ENCODE results near the gene SIAH3. TPM values are rescaled to one million over a fixed set of nuclear protein-coding genes. Genes with fewer than 3 reads are reported as not detected.

The SIAH3 gene
- total RNA-seq, 2 experiments from 2014 or later = 1.3 to 1.6 TPM

DNA sequence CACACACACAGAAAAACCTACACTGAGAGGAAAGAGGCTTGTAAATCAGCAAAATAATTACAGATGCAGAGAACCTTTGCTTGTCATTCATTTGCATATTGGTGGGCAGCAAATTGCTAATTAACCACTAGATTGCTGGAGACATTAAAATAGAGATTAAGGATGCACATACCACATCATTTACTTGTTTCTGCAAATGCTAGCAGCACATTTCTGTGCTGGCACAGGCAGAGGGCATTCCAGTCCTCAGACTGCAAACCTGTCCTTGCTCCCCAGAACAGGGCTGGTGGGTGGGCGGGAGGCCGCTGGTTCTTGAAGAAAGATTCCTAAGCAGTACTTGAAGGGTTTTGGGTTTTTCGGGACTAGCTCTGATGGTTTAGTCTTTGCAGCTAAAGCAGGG lies 941 bp upstream of the SIAH3 start:
- ATAC-seq (ENCODE audit: poor library complexity) (no peak), DNase-seq (no peak)
- TF ChIP-seq, protein P1, sequence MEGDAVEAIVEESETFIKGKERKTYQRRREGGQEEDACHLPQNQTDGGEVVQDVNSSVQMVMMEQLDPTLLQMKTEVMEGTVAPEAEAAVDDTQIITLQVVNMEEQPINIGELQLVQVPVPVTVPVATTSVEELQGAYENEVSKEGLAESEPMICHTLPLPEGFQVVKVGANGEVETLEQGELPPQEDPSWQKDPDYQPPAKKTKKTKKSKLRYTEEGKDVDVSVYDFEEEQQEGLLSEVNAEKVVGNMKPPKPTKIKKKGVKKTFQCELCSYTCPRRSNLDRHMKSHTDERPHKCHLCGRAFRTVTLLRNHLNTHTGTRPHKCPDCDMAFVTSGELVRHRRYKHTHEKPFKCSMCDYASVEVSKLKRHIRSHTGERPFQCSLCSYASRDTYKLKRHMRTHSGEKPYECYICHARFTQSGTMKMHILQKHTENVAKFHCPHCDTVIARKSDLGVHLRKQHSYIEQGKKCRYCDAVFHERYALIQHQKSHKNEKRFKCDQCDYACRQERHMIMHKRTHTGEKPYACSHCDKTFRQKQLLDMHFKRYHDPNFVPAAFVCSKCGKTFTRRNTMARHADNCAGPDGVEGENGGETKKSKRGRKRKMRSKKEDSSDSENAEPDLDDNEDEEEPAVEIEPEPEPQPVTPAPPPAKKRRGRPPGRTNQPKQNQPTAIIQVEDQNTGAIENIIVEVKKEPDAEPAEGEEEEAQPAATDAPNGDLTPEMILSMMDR (IDR thresholded peaks at IDR 0.05) = no peak
- no peak overlapping the region for H3K27ac ChIP-seq (ENCODE audit: low read depth in 1 of 2, low read length in 2 of 2)
- intact Hi-C loops (cut with DNase I, micrococcal nuclease) = no loop called here
- H3K4me1 ChIP-seq (ENCODE audit: insufficient read depth, low read length) = peaks cover 33% of the 10 kb centered on the region
- H3K4me3 Mint-ChIP-seq = no peak overlapping the region
- no peaks in the 10 kb centered on the region for H3K27me3 ChIP-seq (ENCODE audit: control insufficient read depth in 1 of 2, insufficient read depth in 2 of 2, low read length in 2 of 2)
- H3K27me3 Mint-ChIP-seq = no peaks in the 10 kb centered on the region
- ChIA-PET POLR2A (no interaction called here), CTCF (no interaction called here)
- H3K4me3 ChIP-seq (ENCODE audit: low read length) = no peak overlapping the region
- no peak overlapping the region for H3K27ac Mint-ChIP-seq
- H3K9me3 Mint-ChIP-seq = peaks cover 4% of the 10 kb centered on the region
- H3K36me3 Mint-ChIP-seq (ENCODE audit: low read depth) = no peaks in the 10 kb centered on the region
- no peaks in the 10 kb centered on the region for H3K36me3 ChIP-seq (ENCODE audit: insufficient read depth, low read length)
- H3K9me3 ChIP-seq (ENCODE audit: control insufficient read depth in 1 of 2, insufficient read depth in 1 of 2, low read length in 2 of 2) = no peaks in the 10 kb centered on the region
- H3K4me1 Mint-ChIP-seq (ENCODE audit: low read depth) = peaks cover 45% of the 10 kb centered on the region

DNA sequence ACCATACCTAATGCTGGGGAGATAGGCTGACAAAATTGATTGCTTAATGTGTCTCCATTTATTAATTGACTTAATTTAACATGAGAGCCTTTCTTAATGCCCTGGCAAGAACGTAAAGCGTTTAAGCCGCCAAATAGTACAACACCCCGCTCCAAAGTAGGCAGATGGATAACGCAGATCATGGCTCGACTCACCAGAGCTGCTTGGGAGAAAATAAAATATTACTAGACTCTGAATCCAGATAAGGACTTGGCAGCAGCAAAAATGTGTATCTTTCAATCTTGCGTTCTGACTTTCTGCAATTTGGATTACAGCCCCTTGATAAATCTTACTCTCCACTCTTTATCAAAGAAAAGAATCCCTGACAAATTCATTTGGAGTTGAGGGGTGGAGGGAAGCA lies 403 bp upstream of the SIAH3 start:
- Mint-ChIP-seq H3K4me3 (peak overlapping the region; percentile 85), H3K27me3 (no peaks in the 10 kb centered on the region), H3K4me1 (ENCODE audit: low read depth) (peaks cover 50% of the 10 kb centered on the region), H3K9me3 (peaks cover 4% of the 10 kb centered on the region), H3K36me3 (ENCODE audit: low read depth) (no peaks in the 10 kb centered on the region), H3K27ac (peak overlapping the region; percentile 61)
- ChIA-PET CTCF (no interaction called here), POLR2A (no interaction called here)
- ATAC-seq (ENCODE audit: poor library complexity) = no peak
- no peak for DNase-seq
- Histone ChIP-seq H3K36me3 (ENCODE audit: insufficient read depth, low read length) (no peaks in the 10 kb centered on the region), H3K9me3 (ENCODE audit: control insufficient read depth in 1 of 2, insufficient read depth in 1 of 2, low read length in 2 of 2) (no peaks in the 10 kb centered on the region), H3K27me3 (ENCODE audit: control insufficient read depth in 1 of 2, insufficient read depth in 2 of 2, low read length in 2 of 2) (no peaks in the 10 kb centered on the region), H3K27ac (ENCODE audit: low read depth in 1 of 2, low read length in 2 of 2) (no peak overlapping the region), H3K4me3 (ENCODE audit: low read length) (no peak overlapping the region), H3K4me1 (ENCODE audit: insufficient read depth, low read length) (peaks cover 39% of the 10 kb centered on the region)
- TF ChIP-seq, protein P1 (IDR thresholded peaks at IDR 0.05) = no peak
- intact Hi-C loops (cut with DNase I, micrococcal nuclease) = no loop called here

DNA sequence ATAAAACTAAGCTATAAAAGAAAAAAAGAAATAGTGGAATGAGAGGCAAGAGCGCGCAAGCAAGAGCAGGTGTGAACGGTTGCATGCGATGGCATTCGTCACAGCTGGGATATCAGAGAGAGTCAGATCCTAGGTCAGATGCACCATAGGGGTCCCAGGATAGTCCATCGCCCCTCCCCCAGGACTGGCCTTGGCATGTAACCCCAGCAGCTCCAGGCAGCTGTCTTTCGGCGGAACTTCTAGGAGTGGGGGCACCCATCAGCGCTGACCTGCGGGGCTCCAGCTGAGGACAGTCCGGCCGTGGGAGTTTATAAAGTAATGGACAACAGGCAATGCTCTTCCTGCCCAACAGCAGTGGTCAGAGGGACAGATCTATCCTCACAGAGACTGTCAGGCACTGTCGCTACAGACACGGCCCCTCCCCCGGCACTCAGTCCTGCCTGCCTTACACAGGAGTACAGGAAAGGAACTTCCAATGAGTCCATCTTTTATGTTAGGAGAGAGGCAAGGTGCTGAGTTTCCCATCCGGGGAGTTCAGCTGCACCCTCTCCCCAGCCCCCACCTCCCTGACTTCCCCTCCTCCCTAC lies 1.4 kb downstream of the SIAH3 start:
- Histone ChIP-seq H3K27me3 (ENCODE audit: control insufficient read depth in 1 of 2, insufficient read depth in 2 of 2, low read length in 2 of 2) (no peaks in the 10 kb centered on the region), H3K27ac (ENCODE audit: low read depth in 1 of 2, low read length in 2 of 2) (no peak overlapping the region), H3K36me3 (ENCODE audit: insufficient read depth, low read length) (no peaks in the 10 kb centered on the region), H3K9me3 (ENCODE audit: control insufficient read depth in 1 of 2, insufficient read depth in 1 of 2, low read length in 2 of 2) (no peaks in the 10 kb centered on the region), H3K4me1 (ENCODE audit: insufficient read depth, low read length) (peaks cover 44% of the 10 kb centered on the region), H3K4me3 (ENCODE audit: low read length) (peak overlapping the region; percentile 58)
- DNase-seq (no peak), ATAC-seq (ENCODE audit: poor library complexity) (no peak)
- ChIA-PET CTCF (no interaction called here), POLR2A (interaction anchor here (0.7 kb wide), 1 partner anchor 269 kb away, joined by 3 read pairs; no protein-coding TSS in a partner anchor)
- peak overlapping the region; percentile 61 for H3K27ac Mint-ChIP-seq
- no peaks in the 10 kb centered on the region for H3K36me3 Mint-ChIP-seq (ENCODE audit: low read depth)
- H3K4me1 Mint-ChIP-seq (ENCODE audit: low read depth) = peaks cover 62% of the 10 kb centered on the region
- TF ChIP-seq, protein P1 (IDR thresholded peaks at IDR 0.05) = no peak
- H3K4me3 Mint-ChIP-seq = peak overlapping the region; percentile 85
- H3K27me3 Mint-ChIP-seq = no peaks in the 10 kb centered on the region
- H3K9me3 Mint-ChIP-seq = peaks cover 4% of the 10 kb centered on the region
- intact Hi-C loops (cut with DNase I, micrococcal nuclease) = no loop called here

Measured in CD4-positive, alpha-beta T cell (primary cell).